SKM-1 (cell line): ENCODE measurements around the gene GNB1.

ENCODE experiments used
- DNase-seq: peaks from one replicate; lab custom pipeline; 2025; ENCODE audit not compliant: unreplicated experiment; lab: John Stamatoyannopoulos, UW

Gene GNB1

DNA sequence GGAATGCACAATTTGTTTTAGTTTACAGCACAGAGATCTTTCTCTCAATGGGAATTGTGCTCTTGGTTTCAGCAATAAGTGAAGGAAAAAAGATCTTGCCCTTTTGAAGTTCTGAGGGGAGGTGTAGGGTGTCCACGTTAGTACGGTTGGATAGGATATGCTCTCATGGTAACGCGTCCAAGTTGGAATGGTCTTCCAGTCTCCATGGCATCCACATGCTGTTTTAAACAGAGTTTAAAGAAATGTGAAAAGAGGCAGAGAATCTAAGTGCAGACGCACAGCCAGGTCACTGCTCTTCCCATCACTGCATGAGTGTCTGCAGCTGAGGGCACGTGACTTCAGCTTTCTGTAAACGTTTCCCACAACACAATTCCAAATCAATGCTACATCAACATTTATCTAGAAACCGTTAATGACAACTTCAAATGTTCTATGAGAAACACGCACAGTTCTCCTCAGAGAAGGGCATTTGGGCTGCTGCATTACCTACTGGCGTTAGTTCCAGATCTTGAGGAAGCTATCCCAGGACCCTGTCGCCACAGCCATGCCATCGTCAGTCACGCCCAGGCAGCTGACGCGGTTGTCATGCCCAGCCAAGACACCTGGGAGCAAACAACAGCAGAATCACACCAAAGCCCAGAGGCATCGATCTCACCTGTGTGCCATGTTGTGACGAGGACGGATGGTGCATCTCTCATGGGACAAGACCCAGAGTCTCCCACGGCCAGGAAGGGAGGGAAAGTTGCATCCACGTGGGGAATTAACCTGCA is 103.9 kb downstream of the GNB1 start:
- DNase-seq = no peak

DNA sequence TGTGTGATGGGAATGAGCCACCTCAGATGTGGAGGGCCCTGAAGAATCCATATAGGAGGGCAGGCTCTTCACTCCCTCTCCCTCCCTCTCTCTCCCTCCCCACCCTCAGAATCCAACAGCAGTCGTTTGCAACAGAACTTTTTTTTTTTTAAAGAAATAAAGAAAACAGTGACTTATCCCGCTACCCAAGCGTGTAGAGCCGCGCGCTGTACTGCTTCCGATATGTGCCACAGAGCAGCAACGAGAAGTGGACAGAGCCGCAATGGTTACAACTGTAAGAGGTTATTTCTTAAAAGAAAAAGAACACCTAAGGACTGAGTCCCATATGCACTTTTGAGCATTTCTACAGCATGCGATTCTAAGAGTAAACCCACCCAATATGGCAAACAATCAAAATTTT is 105.2 kb downstream of the GNB1 start:
- DNase-seq = no peak

DNA sequence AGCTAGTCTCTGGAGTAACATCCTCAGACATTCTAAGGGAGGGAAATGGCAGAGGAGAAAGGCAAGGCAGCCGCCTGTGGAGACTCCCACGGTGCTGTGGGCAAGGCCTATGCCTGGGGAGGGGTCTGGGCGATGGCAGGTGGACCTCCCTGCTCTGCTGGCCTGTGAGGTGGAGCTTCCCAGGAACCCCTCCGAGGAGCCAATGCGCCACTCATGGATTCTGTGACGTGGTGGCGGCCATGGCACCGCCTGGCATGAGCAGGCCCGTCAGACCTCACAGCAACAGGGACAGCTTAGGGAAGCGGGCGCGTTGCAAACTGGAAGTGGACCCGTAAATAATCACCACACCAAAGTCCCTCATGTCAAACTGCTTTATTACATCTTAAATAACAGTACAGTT is 106.0 kb downstream of the GNB1 start:
- no peak for DNase-seq

DNA sequence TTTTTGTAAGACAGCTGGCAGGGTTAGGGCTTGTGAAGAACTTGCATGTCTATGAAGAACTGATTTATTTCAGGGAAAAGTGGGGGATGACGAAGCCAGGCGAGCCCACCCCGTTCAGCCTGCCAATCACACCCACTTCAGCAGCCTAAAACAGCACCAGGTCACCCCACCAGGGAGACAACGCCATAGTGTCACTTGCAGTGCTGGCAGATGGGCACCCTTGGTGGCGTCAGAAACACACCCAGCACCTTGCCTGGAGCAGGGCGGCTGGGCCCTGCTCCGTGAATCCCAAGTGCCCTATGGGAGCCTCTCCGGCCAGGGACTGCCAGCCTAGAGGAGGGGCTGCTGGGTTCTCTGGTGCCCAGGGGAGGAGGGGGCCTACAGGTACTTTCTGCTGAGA is 107.6 kb downstream of the GNB1 start:
- DNase-seq = no peak

DNA sequence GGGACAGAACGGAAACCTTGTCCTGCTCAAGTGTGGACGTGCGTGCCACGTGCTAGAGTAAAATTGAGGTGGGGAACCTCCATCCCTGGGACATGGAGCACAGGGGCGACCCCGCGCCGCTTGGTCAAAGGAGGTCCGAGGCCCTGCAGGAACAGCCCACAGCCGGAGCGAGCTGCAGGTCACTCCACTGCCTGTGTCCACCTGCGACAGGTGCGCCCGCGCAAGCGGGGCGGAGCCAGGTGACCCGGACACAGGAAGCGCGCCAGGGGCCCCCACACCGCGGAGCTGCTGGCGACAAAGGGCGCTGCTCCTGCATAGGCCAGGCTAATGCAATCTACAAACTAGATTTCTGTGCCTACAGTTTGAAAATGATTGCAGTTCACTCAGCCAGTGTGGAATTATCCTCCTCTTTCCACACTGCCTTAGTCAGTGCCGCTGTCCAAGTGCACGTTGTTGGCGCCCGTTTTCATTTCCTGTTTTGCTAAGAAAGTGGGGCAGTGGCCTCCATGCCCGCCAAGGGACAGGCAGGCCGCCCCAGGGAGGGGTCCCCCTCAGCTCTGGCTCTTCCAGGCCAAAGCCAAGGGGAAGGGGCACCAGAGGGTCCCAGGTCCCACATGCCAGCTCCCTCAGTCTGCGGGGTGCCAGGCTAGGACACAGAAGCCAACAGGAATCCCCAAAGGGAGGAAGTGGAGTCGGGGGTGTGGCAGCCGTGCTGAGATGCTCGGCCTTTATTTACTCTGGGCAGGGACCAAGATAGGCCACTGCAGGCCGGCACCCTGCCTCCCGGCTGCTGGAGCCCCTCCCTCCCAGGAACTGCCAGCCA is 108.3 kb downstream of the GNB1 start:
- DNase-seq = peak; percentile 13

DNA sequence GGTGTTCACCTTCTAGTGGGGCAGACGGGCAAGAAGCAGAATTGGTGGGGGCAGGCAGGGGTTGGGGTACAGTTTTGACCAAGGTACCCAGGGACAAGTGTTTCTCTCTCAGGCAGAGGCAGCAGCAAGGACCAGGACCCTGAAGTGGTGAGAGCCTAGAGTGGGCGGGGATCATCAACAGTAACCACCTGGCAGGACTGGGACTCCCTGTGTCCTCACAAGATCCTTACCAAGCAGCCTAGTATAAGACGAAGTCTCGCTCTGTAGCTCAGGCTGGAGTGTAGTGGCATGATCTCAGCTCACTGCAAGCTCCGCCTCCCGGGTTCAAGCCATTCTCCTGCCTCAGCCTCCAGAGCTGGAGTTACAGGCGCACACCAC is 109.4 kb downstream of the GNB1 start:
- no peak for DNase-seq

DNA sequence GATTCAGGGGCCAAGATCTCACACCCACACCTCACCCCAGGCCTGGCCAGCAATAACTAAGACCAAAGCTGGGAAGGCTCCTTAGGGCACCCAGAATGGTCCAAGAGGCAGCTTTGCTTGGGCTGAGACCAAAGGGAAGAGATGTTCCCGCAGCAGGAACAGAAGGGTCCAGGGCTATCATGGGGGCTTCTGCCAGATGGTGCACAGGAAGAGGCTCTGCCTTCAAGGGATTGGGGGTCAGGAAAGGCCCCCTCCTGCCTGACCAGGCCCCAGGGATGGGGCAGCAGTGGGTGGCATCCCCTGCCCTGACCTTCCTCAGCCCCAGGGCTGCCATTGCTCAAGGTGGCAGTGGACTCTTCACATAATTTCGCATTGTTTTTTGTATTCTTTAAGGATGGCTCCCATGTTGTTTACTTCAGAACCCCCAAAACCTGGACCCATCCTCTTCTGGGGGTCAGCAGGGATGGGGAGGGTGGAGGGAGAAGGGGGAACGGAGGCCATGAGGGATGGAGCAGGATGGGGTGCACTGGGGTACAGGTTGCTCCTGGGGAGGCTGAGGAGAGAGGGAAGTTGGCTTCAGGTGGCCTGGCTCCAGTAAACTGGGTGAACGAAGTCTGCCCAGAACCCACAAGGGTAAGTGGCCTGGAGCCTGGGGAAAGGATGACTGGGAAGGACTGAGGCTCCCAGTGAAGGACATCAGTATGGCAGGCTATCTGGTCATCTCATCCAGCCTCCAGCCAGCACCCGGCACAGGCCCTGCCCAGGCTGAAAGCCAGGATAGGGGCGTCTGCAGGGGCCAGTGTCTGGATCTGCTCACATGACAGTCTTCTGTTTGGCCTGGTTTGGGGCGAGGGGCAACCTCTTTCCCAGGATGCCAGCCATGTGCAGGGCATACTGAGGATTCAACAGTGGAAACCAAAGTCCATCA is 110.0 kb downstream of the GNB1 start:
- no peak for DNase-seq

DNA sequence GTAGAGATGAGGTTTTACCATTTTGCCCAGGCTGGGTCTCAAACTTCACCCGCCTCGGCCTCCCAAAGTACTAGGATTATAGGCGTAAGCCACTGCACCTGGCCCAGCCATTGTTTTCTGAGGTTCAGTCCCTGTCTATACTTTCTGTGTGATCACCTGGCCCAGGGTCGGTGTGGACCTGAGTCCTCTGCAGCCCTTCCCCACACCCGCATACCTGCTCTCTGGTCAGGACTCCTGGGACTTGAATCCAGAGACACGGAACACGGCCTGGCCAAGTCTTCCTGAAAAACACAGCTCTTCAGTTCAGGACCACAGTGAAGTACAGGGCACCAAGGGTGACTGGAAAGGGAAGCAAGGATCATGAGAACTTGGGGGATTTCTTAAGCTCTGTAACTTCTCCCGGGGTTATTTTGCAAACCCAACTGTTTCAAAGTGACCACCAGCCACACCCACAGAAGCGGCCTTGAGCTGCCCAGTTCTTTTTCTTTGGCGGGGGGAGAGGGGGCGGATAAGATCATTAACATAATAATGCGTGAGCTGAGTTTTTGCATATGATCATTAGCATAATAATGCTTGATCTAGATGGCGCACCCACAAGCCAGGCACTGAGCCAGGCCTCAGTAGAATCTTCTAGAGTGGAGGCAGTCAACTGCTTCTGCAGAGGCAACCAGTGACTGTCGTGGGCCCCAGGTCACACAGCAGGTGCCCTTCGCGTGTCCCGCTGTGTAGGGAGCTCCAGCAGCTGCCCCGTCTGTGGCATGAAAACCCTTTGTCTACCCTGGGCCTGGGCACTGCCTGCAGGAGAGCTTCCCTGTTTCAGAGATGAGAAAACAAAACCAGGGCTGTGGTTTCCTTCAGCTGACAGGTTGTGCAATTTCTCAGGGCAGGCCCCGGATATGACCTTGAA is 110.9 kb downstream of the GNB1 start:
- DNase-seq = peak; percentile 95

DNA sequence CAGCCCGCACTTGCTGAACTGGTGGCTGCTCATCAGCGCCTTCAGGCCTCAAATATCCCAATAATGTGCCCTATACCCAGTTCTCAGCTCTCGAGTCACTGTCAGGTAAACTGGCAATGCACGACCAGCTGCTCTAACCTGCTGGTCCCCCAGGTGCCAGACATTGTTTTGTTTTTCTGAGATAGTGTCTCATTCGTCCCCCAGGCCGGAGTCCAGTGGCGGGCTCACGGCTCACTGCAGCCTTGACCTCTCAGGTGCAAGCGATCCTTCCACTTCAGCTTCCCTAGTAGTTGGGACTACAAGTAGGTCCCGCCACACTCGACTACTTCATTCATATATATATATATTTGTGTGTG is 111.6 kb downstream of the GNB1 start:
- DNase-seq = no peak

DNA sequence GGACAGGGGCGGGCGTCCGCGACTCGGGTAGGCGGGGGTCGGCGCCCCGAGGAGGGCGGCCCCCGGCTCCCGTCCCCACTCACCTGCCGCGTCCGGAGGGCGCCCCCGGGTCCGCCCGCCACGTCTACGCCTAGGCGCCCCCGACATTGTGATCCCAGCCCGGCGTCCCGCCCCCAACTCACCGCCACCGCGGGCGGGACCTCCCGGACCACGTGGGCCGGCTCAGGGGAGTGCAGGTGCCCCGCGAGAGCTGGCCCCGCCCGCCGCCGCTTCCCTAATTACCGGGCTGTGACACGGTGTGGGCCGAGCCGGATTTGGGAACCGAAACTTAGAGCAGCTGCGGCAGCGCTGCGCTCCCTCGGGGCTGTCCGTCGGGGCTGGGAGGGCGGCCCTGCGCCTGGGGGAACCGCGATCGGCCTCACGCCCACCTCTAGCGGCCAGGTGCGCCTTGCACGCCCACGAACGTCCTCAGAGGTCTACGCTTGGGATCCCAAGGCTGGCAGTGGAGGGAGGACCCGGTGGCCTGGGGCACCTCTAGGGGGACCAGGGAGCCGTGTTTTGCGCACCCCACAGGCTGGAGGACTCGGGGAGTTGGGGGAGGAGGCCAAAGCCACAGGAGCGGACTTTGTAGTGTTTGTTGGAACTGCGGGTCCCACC is 112.1 kb downstream of the GNB1 start:
- DNase-seq = no peak

DNA sequence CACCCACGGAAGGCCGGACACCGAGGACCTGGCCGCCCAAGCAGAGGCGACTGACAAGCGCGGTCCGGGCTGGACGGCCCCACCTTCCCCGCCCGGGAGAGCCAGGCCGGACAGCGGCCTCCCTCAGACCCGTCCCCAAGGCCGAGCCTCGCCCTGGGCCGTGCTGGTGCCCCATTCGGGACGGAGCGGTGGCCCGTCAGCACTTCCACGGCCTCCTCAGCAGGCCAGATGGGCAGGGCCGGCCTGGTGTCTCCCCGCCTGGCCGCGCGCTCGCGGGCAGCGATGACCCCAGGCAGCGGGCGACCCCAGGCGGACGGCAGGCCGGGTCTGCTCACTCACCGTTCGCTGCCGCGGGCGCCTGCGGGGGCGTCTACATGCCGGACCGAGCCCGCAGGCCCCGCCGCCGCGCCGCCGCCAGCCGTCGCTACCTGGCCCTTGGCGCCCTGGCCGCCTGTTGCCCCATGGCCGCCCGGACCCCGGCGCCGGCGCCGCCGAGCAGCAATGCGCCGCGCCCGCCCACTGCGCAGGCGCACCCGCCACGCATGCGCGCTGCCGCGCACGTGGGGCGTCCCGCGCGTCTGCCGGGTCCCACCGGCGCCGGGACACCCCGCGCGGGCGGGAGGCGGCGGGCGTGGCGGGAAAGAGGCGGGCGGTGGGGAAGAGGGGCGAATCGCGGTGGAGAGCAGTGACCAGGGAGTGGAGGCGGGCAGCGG is 112.8 kb downstream of the GNB1 start, which contains the start of gene NADK:
TSS of gene NADK (minus strand) at position 521 of the 713 bp plus-strand sequence. CDS start 13,064 bp downstream, outside the sequence.
- DNase-seq = no peak

DNA sequence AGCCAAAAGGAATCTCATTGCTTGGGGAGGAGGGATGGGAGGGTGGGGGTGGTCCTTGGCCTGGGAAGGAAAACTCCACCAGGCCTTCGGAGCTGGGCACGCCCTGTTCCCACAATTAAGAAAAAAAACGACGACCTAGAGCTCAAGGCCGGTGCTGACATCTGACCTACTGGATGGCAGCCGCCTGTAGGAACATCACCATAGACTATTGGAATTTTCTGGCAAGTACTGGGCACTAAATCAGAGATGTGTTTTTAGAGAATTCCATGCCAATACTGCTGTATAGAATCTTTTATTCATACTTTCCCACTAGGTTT is 113.3 kb downstream of the GNB1 start:
- DNase-seq = no peak

DNA sequence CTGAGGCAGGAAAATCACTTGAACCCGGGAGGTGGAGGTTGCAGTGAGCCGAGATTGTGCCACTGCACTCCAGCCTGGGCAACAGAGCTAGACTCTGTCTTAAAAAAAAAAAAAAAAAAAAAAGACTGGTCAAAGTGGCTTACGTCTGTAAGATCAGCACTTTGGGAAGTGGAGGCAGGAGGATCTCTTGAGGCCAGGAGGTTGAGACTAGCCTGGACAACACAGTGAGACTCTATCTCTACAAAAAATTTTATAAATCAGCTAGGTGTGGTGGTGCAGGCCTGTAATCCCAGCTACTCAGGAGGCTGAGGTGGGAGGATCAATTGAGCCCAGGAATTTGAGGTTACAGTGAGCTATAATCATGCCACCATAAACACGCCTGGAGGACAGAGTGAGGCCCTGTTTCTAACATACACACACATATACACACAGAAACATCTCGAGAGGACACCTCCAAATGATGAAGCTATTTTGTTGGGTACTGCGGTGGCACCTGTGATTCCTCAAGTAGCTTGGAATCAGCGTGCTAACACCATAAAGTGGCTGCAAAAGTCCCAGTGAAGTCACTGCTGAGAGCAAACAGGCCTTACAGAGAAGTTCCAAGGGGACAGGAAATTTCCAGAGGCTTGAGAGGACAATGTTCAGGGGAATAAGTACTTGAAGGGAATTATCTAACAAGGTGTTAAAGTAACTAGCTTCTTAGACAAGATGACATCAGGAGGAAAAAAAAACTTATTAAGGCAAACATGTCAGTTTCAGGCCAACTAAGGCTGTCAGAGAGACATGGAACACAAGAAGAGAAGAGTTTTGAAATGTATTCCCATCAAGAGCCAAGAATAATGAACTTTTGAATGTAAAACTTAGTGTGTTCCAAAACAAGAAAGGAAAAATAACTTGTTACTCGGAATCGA is 114.0 kb downstream of the GNB1 start:
- DNase-seq = no peak

DNA sequence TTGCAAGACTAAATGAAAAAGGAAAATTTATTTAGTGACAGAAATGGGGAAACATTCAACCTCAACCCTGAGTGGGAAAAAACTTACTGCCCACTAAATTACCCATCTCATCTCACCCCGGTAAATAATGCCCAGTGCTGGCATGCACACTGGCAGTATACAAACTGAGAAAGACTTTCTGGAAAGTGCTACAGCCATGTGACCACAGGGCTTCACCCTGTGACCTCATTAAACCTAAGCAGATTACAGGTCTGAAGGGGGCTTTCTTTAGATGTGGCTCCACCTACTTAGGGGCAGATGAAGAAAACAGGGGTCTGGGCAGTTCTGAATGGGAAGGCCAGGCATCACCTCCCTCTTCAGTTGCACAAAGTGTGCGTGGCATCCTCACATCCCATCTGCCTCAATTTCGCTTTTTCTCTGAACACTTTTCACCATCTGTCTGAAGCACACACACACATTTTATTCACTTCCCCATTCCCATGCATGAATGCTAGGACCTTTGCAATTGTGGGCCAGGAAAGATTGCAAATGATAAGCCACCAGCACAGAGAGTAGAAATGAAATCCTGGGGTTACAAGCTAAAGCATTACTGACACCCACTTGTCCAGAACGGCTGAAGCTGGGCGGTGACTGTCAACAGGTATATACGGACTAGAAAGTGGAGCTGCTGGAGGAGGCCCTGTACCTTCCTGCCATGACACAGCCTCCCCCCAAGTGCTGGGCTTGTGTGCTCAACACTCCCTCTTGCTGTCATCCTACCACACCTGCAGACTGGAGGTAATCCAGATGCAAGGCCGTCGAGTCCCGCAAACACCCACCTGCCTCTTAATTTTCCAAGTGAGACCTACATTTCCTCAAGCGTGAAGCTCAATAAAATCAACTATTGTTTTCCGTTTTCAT is 115.3 kb downstream of the GNB1 start:
- peak; percentile 44 for DNase-seq

DNA sequence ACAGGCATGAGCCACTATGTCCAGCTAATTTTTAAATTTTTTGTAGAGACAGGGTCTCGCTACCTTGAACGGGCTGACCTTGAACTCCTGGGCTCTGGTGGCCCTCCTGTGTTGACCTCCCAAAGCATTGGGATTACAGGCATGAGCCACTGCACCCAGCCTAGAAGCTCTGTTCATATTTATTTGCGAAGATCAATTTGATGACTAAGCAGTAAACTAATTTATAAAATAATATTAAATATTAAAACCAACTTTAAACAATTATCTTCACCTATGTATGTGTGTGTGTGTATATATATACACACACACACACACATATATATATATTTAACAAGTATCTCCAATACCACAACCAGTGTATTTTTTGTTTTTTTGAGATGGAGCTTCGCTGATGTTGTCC is 117.0 kb downstream of the GNB1 start:
- no peak for DNase-seq

DNA sequence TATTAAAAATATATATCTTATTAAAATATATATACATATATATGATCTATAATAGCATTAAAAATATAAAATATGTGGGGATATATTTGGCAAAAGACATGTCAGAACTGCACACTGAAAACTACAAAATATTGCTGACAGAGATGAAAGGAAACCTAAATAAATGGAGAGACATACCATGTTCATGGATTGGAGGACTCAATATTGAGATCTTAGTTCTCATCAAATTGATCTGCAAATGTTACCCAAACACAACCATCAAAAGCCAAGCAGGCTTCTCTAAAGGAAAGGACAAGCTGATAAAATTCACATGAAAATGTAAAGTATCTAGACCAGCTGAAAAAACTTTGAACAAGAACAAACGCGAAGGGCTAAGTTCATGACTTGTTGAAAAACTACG is 119.8 kb downstream of the GNB1 start:
- no peak for DNase-seq

DNA sequence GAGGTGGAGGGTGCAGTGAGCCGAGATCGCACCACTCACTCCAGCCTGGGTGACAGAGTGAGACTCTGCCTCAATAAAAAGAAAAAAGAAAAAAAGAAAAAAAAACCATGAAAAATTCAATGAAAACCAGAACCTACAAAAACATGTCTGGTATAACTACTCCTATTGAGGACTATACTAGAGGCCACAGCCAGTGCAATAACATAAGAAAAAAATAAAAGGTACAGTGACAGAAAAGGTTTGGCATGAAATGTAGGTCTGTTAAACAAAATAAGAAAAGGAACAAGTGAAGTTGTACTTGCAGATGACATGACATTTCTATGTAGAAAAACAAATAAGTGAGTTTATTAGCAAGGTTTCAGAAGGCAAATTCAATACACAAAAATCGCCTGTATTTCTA is 120.8 kb downstream of the GNB1 start:
- DNase-seq = no peak
